GM21619 (cell line): ENCODE measurements around the gene ENO4.

Experiments
- ATAC-seq: cut with Tn5 transposase; IDR thresholded peaks from one replicate; pipeline ENCODE4 v1.9.1; 2021; ENCODE audit not compliant: unreplicated experiment

The ENO4 gene

DNA sequence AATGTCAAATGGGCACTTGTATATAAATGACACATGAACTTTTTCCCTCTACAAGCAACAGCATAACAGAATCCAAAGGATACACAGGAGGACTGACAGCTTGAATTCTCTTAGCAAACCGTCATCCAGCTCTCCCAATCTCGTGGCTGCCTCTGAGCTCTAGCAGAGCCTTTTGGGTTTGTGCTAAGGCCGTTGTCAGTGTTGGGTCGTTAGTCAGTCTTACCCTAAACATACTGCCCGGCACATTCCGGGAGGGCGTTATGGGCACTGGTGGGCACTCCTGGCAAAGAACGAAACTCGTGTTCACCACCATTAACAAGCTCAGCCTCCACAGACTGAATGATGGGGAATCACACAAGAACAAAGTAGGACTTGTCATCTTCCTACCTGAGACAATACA is 19.6 kb upstream of the ENO4 start:
- no peak for ATAC-seq

DNA sequence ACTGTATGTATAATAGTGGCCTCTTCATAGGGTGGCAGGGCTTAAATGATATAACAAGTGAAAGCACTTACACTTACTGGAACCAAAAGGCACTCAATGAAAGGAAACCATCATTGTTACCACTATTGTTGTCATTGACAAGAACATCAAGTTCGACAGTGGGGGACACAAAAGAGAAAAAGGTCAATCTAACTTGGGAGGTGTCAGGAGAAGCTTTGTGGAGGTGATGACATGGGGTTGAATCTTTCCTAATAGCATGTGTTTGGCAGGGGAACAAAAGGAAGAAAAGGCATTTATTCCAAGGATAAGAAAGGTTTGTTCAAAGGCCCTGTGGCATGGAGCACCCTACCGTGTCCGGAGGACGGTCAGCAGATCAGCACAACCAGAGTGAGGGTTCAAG is 18.2 kb upstream of the ENO4 start:
- no peak for ATAC-seq

DNA sequence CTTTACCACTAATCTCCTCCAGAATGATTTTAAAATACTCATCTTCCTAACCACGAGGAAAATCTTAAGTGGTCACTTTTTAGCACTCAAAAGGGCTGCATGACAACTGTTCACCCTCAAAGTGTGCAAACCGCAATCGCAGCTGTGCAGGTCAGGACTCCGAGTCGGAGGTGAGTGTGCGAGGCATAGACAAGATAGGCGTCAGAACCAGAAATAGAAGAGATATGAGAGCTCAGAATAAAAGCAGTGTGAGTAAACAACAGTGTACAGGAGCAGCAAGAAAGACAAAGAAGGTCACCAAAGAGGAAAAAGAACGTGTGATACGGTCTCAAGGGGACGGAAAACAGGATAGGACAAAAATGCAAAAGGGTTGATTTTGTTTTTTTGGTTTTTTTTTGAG is 17.5 kb upstream of the ENO4 start:
- no peak for ATAC-seq

DNA sequence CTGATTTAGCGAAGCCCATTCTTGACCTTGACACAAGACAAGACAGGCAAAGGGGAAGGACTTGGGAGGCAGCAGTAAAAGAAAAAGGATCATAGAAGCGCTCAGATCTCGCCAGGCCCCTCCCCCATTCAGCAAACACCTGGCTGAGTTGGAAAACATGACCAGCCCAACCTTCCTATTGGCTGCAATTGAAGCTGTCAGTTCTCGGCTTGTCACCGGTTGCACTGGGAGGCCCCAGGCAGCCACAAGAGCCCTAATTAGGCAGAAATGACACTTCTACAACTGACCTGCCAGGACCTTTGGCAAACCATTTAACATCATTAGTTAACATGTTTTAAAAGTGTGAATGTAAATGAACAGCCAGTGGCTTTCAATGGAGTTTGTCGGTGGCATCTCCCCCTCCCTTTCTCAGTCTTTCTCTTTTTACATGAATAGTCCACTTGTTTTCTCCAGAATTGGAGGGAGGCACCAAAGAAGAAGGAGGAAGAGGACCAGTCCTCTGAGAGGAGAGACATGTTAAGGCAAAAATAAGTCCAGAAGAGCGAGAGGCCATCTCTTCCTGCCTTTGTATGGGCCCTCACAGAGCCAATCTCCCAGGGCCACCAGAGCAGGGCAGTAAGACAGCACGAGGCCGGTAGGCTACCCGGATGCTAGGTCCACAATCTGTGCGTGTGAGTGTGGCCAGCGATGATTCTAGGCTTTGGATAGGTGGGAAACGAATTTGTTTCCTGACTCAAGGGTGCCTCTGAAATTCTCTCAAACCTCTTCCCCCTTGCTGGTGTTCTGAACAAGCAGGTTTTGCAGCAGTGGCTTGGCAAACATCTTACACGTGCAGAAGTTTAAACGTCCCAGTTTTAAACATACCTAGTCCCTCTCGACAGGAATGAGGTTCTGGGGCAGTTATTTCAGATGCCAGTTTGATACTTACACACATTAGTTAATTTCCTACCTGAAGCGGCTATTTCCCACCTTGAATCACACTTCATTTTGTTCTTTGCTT is 15.0 kb upstream of the ENO4 start:
- ATAC-seq, result no peak

DNA sequence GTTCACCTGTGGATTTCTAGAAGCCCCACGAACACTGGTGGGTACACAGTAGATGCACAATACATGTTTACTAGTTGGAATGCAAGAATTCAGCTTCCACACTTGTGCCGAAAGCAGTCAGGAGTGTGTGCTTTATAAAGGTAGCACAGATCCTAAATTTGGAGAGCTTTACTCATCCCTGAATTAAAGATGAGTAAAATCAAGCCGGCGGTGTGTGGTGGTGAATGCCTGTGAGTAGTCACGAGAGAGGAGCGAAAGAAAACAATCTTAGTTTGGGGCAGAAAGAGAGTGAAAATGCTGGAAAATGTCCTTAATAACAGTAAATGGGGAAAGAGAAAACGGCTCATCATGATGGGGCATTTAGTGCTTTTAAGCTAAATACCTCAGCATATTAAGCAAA is 13.6 kb upstream of the ENO4 start:
- no peak for ATAC-seq

DNA sequence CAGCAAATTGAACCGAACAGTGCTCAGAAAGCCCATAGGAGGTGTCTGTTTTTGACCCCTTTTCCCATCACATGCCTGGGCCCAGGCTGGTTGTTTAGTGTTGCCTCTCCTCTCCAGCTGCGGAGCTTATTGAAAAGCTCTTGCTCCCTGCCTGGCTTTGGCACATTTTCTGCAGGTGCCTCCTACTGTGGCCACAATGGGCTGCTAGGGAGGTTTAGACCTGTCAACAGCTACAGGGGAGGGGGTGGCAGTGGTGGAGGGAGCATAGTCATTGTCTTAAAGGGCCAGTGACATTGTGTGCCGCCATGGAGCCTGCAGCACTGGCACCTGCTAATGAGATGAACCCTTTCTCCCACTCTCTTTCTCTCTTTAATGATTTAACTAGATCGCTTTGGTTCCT is 13.2 kb upstream of the ENO4 start:
- ATAC-seq, result no peak

DNA sequence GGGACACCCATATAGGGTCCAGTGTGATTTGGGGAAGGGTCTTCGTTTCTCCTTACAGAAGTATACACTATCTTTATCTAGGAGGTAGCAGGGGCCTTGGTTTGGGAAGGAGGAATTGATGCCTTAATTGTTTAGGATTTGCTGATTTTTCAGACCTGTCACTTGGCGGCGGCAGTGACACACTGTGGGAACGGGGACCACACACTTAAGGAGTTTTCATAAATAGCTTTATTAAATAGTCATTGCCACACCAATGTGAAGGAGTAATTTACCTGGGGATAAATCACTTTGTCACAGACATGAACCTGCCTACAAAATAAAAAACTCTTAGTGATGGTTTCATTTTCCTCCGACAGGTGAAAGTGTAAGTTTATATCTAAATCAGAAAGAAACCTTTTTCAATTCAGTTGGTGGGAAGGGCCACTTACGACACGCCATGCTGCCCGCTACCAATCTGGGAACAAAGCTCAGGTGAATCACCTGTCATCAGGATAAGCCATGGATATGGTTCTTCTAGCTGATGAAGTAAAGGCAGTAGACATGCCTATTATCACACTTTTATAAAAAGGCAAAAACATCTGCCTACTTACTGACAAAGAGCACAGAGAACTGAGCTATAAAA is 12.3 kb upstream of the ENO4 start:
- no peak for ATAC-seq

DNA sequence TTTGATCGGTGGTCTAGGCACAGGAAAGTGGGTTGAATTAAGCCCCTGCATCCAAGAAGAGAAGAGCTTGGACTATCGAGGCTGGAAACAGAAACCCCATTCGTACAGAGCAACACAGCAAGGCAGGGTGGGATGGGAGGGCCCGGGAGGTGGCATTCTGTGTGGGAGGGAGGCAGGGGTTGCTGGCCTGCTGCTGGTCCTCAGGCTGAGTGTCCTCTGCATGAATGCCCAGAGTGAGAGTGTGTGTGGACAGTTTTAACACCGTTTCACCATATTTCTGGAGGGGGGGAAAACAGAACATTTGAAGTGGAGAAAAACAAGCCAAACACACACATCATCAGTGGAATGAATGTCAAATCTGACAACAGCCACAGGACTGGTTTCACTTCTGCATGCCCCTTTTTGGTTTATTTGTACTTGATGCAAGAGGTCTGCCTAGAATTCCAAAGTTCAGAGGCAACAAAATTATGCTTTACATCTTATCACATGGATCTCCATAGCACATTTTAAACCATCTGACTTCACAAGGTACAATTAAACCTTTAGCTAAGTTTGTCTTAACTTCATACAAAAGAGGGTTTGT is 11.1 kb upstream of the ENO4 start:
- peak; percentile 82 for ATAC-seq

DNA sequence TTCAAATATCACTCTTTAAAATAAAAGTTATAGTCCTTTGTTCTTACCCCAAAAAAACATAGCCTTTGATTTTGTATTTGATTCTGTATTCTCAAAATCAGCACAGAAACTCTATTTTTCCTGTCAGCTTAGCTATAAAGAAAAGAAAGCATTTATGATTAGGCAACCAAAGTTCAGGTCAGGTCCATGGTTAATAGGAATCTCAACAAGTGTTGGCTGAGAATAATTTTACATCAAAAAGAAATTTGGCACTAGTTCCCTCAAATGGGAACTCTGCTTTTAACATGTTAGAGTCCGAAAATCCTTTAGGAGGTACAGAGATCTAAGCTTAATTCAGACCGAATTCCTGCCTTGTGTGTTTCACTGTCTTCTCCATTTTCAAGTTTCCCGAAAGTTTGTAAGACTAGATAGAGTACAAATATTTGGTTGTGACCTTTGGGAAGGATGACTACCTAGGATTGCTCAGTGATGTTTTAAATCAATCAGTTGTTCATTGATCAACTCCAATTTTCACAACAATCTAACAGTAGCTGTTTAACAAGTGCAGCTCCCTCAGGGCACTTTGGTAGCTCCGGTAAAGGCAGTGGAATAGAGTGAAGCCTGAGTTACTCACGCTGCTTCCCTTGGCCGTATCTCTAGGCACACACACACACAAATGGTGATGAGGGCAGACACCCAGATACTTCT is 8.8 kb upstream of the ENO4 start:
- ATAC-seq, result no peak

DNA sequence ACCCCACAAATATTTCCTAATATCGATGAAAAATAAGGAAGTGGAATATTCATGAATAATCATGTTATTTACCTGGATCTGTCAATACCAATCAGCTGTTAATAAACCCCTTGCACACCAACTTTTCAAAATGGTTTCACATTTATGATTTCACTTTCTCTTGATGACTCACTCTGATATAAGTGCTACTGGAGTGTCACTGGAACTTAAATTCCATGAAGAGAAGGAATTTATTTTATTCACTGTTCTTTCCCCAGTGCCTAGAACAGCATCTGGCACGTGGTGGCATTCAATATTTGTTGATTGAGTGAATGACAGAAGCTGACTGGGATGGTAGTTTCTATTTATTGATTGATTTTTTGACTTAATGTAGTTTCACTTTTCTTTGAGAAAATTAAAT is 3.5 kb upstream of the ENO4 start:
- ATAC-seq, result no peak

DNA sequence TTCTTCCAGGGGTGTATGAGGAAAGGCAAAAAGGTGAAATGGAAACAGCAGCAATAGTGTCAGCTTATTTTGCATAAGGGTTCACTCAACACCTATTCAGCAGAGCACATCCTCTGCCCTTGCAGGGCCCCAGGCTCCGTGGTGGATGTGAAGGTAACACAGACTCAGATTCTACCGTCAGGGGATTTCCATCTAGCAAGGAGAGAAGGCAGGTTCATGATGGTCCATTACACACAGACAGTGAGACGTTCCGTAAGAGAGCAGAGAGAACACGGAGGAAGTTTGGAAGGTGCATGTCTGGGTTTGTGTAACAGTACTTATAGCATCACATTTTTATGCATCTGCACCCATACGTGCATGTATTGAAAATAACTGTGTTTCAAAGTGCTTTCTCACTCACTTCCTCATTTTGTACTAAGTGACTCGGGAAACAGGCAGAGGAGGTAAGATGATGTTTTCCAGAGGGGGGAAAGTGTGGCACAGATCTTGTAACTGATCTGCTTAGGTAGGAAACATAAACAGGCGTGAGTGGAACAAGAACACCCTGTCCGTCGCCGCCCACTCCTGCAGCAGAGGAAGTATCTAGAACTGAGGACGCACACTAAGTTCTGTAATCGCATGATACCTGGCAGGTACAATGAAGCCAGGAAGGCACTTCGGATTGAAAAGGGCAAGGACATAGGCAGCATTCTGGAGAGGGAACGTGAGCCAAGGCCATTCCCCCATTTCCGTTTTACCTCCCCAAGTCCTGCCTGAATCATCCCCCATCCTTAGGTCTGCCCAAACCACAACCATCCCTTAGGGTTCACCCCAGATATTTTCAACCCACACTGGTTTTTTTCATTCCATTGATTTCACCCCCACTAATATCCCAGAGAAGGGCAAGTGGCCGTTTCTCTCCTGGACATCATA is 1.0 kb upstream of the ENO4 start:
- peak; percentile 61 for ATAC-seq

DNA sequence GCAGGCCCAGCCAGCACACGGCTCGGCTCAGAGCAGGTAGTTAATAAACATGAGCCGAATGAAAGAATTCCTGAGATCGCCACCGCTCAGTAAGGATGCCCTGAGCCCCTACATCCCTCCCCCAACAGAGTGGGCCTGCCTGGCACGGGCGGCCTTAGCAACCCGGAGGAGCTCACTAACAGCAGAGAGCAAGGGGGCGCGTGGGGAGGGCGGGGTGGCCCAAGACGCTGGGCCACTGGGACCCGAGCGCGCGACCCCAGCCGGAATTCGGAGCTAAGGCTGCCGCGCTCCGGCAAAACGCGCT is 403 bp upstream of the ENO4 start:
- no peak for ATAC-seq

DNA sequence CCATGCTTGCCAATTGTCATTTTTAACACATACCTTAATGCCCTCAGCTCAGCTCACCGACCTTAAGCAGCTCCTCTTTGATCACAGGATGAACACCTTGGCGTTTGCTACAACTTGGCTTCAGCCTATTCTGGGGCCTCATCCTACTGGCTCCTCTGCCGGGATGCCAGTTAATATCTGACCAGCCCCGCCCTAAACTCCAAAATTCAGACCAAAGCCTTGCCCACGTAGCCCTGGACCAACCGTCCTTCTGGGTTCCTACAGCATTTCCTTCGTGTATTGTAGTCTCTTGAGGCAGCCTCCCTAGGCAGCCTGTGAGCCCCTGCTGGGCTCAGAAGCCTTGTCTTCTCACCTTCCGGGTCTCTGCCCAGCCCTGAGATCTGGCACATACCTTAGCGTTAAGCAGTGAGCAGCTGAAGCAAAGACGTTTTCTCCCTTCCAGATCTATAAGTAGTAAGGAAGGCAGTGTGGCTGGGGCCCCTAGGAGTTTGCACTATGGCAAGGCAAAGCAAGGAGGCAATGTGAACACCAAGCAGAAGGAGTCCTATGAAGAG is 836 bp downstream of the ENO4 start:
- ATAC-seq, result no peak

DNA sequence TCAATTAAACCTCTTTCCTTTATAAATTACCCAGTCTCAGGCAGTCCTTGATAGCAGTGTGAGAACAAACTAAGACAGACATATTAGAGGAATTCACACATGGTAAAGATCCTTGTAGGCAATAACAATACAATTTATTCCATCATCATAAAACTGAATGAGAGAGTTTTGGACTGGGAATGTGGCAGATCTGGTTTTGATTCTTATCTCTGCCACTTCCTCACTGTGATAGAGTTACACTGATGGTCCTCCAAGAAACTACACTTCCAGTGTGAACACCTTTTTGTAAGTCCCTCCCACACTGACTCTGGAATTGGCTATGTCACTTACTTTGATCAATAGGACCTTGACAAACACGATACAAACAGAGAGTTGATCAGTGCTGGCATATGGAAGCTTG is 2.9 kb downstream of the ENO4 start:
- no peak for ATAC-seq

DNA sequence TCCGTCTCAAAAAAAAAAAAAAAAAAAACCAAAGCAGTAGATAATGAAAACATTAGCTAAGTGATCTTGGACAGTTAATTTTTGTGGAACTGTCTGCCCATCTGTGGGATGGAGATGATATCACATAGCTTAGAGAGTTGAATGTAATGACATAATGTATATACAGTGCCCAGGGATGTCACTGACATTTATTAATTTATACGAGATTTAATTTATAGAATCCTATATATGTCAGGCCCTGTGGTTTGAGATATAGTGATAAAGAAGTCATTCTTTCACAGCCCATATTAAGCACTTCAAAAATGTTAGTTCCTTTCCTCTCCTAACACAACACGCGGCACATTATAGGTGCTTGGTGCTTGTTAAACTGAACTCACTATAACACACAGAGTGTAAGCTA is 4.0 kb downstream of the ENO4 start:
- ATAC-seq, result no peak

DNA sequence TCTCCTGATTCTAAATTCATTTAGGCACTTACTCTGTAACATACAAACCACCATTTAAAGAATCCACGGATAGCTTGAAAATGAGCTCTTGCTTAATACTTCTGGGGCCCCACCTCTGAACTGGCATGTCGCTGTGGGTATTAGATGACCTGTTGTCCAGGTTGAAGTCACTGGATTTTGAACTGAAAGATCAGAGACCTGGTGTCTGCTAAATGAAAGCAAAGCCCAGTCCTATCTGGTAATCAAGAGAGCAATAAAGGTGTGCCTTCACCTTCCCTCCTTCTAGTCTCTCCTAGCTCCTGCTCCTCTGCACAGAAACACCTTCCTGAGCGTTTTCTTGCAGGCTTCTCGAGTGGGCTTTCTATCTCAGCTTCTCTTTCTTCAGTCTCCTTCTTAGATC is 4.4 kb downstream of the ENO4 start:
- no peak for ATAC-seq

DNA sequence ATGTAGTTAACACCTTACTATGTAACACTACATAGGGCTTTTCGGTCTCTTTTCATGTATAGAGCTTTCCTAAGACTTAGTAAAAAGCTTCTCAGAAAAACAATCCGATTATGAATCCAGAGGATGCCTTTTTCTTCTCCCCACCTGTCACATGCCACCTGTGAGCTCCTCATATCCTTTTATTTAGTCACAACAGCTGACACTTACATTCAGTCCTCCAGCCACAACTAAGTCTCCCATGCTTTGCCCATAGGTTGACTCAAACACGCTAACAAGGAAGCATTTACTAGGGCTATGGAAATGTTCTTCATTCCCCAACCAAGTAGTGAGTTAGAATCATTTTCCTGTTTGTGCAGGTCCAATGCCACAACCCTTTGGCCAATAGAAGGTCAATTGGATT is 7.9 kb downstream of the ENO4 start:
- no peak for ATAC-seq

DNA sequence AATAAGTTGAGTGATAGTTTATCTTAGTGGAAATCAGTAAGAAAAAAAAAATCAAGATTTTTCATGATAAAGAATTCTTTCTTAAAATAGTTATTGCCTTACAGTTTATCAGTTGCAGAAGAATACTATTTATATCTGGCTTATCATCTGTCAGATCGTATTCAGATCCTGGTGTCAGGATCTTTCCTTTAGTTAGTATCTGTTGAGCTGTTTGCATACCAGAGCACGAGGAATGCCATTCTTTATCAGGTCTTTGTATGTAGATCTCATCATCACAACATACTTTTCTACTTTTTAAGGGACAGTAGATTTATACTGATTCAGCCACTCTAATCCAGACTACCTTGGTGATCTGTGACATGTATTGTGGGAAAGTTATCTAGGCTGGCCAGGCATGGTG is 12.5 kb downstream of the ENO4 start:
- no peak for ATAC-seq

DNA sequence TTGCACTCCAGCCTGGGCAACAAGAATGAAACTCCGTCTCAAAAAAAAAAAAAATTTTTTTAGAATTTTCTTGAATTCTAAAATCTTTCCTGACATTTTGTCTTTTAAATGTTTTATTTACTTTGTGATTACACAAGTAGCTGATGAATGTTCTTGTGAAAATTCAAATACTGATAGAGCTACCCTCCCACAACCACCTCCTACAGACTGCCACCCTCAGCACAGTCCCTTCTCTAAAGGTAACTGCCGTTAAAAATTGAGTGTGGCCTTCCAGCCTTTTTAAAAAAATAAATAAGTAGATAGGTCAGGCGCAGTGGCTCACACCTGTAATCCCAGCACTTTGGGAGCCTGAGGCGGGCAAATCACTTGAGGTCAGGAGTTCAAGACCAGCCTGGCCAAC is 15.1 kb downstream of the ENO4 start:
- no peak for ATAC-seq

DNA sequence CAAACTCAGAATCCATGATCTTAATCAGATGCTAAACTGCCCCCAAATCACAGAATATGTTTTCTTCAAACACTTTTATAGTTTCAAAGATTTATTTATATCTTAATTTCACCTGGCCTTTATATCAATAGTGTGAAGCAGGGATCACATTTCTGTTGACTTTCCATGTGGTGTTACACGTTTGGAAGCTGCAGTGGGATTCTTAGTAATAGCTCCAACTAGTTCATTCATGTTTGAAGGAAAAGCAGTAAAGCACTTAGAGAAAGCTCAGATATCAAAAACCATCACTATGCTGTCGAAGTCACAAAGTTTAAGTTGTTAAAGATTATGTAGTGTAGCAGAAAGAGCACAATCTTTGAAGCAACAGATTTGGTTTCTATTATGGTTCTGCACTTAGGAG is 16.8 kb downstream of the ENO4 start:
- ATAC-seq, result no peak
